NCI-H2107 treated with DMSO at 0.1 percent for 48 hours (cell line): ENCODE measurements around the gene LRBA.

Source experiments
- DNase-seq: peaks from one replicate; lab custom pipeline; 2025; ENCODE audit not compliant: unreplicated experiment; lab: John Stamatoyannopoulos, UW

LRBA gene

DNA sequence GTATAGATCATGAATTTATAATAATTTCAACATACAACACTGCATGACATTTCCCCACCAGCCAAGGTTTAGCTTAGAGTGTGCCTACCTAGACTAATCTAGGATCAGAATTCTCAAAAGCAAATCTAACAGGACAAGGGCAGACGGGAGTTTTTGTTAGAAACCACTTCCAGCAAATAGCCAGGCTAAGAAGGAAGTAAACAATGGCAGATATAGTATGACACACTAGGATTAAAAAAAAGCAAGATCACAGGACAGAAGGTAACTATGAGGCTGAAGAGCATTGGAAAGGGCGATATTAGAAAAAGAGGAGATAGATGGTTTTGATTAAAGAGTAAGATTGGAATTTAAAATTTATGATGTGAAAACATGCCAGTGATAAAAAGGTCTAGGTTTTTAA, 124.8 kb downstream of the LRBA start:
- DNase-seq = peak; percentile 0

DNA sequence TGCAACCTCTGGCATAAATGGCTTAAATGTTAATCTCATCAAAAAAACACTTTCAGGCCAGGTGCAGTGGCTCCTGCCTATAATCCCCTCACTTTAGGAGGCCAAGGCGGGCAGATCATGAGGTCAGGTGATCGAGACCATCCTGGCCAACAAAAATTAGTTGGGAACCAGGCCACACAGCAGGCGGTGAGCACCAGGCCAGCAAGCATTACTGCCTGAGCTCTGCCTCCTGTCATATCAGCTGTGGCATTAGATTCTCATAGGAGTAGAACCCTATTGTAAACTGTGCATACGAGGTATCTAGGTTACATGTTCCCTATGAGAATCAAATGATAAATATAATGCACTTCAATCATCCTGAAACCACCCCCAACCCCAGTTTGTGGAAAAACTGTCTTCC, 125.8 kb downstream of the LRBA start:
- no peak for DNase-seq

GRCh38 chr4:150888625-150889024, 126.5 kb downstream of the LRBA start:
- DNase-seq = no peak

DNA sequence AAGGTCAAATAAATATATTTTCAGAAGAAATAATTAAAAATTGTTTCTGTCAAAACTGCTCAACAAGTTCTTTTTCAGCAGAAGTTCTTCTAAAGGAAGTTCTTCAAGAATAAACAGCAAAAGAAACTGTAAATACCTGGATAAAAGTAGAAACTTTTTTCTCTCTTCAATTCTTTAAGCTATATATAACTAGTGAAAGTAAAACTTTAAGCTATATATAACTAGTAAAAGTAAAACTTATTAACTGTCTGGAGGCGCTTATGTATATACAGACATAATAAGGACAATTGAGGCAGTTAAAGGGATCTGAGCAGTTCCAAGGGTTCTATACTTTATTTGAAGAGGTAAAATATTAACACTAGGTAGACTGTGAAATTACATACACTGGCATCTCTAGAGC, 126.9 kb downstream of the LRBA start:
- no peak for DNase-seq

DNA sequence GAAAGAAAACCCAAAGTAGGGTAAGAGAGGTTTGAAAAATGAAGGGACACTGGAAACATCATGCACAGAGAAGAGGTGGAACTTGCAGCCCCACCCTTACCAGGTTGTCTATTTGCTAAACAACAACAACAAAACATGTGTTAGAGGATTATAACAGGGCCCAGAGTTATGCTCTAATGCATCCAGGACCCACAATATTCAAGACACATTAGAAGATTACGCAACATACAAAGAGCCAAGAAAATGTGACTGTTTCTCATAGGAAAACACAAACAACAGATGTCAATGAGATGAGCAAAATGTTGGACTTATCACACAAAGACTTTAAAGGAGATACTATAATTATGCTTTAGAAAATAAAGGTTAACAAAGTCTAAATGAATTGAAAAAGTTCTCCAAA, 128.5 kb downstream of the LRBA start:
- DNase-seq = no peak

- DNase-seq = no peak
Observed at GRCh38 chr4:150884625-150885024, 130.5 kb downstream of the LRBA start.

GRCh38 chr4:150875367-150875766, 139.7 kb downstream of the LRBA start:
- DNase-seq = no peak

DNA sequence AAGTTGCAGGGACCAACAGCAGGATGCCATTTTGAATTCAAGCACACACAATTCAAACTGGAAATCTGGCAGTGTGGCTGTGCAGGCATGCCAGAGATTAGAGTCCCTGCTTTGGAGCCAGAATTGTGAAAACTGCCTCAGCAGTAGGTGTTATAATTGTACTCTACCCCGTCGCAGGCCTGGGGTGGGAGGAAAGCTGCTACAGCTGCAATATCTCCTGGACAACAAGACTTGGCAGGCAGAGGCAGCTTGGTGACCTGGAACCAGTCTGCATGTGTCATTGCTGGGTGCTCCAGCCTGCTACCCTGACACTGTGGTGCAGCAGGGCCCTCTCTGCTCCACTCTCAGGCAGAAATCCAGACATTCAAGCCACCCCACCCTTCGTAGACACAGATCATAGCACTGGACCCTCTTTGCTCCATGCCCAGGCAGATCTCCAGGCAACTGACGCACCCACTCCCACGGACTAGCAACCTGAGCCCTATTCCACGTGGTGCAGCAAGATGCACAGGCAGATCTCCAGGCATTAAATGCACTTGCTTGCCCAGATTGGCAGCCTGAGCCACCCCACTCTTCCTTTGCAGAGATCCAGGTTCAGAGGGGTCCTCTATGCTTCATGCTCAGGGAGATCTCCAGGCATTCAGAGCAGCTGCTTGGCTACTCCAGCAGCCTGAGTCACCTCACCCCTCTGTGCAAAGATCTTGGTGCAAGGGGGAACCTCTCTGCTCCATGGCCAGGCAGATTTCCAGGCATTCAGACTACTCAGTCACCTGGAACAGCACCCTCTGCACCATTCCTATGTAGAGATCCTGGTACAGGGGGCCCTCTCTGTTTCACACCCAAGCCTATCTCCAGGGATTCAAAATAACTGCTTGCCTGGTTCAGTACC, 140.5 kb downstream of the LRBA start:
- no peak for DNase-seq

DNA sequence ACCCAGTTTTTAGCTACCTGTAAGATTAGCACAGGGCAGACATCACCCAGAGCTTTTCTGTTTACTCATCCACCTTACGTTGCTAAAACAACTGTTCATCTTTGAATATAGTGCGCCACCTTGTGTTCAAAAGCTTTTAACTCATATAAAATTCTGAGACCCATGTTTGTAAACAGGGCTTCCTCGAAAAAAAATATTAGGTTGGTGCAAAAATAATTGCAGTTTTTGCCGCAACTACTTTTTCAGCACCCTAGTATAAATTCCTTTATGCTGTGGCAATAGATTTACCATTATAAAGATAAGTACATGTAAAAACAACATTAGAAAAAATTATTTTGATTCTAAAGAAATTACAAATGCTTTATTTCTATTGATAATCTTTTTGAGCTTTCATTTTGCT, 147.9 kb downstream of the LRBA start:
- peak; percentile 53 for DNase-seq

DNA sequence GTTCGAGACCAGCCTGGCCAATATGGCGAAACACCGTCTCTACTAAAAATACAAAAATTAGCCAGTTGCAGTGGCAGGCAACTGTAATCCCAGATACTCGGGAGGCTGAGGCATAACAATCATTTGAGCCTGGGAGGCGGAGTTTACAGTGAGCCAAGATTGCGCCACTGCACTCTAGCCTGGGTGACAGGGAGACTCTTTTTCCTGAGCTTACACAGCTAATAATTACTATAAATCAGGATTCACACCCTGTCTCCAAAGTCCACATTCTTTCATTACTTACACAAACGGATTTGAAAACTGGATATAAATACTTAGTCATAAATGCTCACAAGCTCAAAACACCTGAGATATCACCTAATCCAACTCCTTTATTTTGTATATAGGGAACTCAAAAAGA, 151.6 kb downstream of the LRBA start:
- no peak for DNase-seq

DNA sequence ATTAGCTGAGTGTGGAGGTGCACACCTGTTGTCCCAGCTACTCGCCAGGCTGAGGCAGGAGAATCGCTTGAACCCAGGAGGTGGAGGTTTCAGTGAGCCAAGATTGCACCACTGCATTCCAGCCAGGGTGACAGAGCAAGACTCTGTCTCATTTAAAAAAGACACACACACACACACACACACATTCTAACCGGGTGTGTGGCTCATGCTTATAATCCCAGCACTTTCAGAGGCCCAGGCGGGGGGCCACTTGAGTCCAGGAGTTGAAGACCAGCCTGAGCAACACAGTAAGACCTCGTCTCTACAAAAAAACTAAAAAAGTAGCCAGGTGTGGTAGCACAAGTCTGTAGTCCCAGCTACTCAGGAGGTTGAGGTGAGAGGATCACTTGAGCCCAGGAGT, 152.3 kb downstream of the LRBA start:
- no peak for DNase-seq

- no peak for DNase-seq
Observed at GRCh38 chr4:150859453-150859852, 155.6 kb downstream of the LRBA start.

DNA sequence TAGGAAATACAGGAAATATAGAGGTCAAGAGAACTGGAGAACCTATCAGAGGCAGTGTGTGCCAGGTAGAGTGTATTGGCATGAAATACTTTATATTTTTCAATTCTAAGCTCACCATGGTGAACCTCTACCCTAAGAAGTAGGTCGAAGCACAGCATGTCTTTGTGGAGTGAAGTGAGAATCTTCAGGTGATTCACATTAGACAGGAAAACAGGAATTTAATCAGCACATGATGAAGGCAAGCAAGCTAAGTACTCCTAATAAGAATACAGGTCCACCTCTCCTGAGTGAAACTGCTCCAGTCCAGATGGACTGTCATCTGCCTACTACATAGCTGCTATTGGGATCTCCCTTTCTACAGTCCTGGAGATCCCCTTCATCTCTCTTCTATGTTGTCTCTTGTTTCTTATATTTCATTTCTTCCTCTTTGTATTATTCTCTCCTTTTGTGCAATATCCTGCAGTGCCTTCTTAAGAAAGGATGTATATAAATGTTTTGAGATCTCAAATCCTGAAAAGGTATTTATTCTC, 159.0 kb downstream of the LRBA start:
- DNase-seq = no peak

- DNase-seq = no peak
Observed at GRCh38 chr4:150854600-150854999, 160.5 kb downstream of the LRBA start.

GRCh38 chr4:150853882-150854281, 161.2 kb downstream of the LRBA start:
- DNase-seq = no peak

DNA sequence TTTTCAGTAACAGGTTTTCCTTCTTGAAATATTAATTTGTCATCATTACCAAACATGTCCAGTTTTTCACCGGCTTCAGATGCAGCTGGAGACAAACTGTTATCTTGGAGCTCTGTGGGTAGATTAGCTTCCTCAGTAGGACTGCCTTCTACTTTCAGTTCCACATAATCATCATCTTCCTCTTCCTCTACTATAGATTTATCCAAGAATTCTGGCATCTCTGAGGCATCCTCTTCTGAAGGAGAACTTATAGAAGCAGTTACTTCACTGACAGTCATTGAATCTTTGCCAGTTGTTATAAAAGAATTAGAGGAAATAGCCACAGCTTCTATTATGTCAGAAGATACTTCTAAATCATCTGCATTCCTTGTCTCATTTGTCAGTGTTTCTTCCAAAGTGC, 162.9 kb downstream of the LRBA start:
- DNase-seq = no peak

DNA sequence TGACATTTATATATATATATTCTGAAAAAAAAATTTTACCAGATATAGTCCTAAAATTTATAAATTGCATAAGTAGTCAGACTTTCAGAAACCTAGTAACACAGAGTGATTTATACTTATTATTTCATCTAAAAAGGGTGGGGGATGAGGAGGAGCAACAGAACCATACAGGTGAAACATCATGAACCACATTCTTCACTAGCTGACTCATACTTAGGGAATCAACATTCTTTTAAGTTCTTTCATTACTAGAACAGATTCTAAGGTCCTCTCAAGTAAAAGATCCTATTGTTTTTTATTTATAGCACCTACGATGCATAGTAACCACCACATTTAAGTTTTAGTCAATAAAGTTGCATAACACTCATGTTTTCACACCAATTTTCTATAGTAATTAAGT, 166.1 kb downstream of the LRBA start:
- no peak for DNase-seq

DNA sequence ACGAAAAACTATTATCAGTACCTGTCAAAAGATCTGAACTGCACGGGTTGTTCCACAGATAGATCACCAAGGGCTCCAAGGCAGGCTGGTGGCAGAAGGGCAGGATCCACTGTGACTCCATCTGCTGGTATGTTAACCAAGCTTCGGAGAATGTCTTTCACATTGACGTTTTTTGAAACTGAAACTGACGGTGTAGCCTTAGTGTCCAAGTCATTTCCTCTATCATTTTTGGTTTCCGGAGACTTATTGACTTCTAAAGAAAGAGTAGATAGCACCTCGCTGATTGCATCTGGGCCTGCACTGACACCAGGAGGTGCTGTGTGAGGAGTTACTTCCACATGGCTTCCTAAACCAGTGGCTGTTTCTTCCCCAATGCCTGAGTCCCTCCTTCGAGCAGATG, 186.9 kb downstream of the LRBA start:
- DNase-seq = no peak

DNA sequence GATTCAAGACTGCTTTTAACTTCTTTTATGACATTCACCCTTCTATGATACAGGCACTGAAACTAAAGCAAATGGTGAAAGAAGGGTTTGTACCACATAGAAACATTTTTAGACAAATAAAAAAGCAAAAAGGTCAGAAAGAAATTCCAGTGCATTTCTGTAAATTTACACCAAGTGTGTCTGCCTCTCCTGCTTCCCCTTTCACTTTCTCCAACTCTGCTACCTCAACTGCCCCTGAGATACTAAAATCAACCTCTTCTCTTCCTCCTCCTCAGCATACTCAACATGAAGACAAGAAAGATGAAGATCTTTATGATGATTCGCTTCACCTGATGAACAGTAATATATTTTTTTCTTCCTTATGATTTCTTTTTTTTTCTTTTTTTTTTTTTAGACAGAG, 187.9 kb downstream of the LRBA start:
- DNase-seq = no peak

GRCh38 chr4:150826306-150826705, 188.8 kb downstream of the LRBA start:
- no peak for DNase-seq

DNA sequence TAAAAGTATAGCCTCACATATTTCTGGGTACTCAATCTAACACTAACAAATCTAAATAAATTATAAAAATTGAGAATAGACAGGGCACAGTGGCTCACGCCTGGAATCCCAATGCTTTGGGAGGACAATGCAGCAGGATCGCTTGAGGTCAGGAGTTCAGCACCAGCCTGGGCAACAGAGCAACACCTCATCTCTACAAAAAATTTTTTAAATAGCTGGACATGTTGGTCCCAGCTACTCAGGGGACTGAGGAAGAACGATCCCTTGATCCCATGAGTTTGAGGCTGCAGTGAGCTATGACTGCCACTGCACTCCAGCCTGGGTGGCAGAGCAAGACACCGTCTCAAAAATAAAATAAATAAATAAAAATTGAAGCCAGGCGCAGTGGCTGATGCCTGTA, 192.7 kb downstream of the LRBA start:
- DNase-seq = no peak

DNA sequence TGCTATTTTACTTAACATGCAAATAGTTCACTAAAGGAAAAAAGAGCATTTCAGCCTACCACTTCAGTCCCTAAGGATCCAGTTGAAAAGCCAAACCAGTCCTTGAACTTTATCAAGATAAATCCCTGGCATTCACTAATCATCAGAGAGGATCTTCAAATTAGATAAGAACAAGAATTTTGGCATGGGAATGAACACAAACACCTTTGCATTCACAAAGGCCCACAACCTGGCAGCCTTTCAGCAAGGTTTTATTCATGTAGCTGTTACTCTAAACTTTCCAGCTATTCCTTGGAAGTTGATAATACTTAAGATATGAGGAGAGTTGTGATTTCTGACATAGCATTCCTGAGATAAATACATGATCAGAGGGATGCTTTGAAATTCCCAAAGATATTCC, 193.4 kb downstream of the LRBA start:
- DNase-seq = no peak

GRCh38 chr4:150820409-150820808, 194.7 kb downstream of the LRBA start:
- no peak for DNase-seq
